ENCODE results near the gene ADGRD1.

ADGRD1 gene

GRCh38 chr12:131130311-131130911 lies 176.7 kb downstream of the ADGRD1 start:
- H3K9ac ChIP-seq (ENCODE audit: low read depth in 1 of 2, low read length in 2 of 2), result no peak overlapping the region
- H3K36me3 ChIP-seq (ENCODE audit: control insufficient read depth in 2 of 2, insufficient read depth in 2 of 2, low read length in 2 of 2), result no peaks in the 10 kb centered on the region
- no peaks in the 10 kb centered on the region for H3K4me1 ChIP-seq (ENCODE audit: control insufficient read depth in 2 of 2, insufficient read depth in 2 of 2, low read length in 2 of 2)
- no peaks in the 10 kb centered on the region for H3K27me3 ChIP-seq (ENCODE audit: control insufficient read depth in 2 of 2, insufficient read depth in 2 of 2, low read length in 2 of 2)
- H3K27ac ChIP-seq (ENCODE audit: low read depth in 2 of 2, low read length in 2 of 2), result no peak overlapping the region
- no peak overlapping the region for H3K4me3 ChIP-seq (ENCODE audit: low read length in 2 of 2)
- H3K9me3 ChIP-seq (ENCODE audit: control insufficient read depth in 2 of 2, low read length in 2 of 2), result no peaks in the 10 kb centered on the region

GRCh38 chr12:131131077-131131807 lies 177.5 kb downstream of the ADGRD1 start:
- H3K9me3 ChIP-seq (ENCODE audit: control insufficient read depth in 2 of 2, low read length in 2 of 2), result no peaks in the 10 kb centered on the region
- no peak overlapping the region for H3K27ac ChIP-seq (ENCODE audit: low read depth in 2 of 2, low read length in 2 of 2)
- H3K4me1 ChIP-seq (ENCODE audit: control insufficient read depth in 2 of 2, insufficient read depth in 2 of 2, low read length in 2 of 2), result no peaks in the 10 kb centered on the region
- H3K36me3 ChIP-seq (ENCODE audit: control insufficient read depth in 2 of 2, insufficient read depth in 2 of 2, low read length in 2 of 2), result no peaks in the 10 kb centered on the region
- no peak overlapping the region for H3K4me3 ChIP-seq (ENCODE audit: low read length in 2 of 2)
- no peak overlapping the region for H3K9ac ChIP-seq (ENCODE audit: low read depth in 1 of 2, low read length in 2 of 2)
- H3K27me3 ChIP-seq (ENCODE audit: control insufficient read depth in 2 of 2, insufficient read depth in 2 of 2, low read length in 2 of 2), result no peaks in the 10 kb centered on the region

GRCh38 chr12:131131808-131132117 lies 178.1 kb downstream of the ADGRD1 start:
- H3K4me1 ChIP-seq (ENCODE audit: control insufficient read depth in 2 of 2, insufficient read depth in 2 of 2, low read length in 2 of 2), result no peaks in the 10 kb centered on the region
- H3K9me3 ChIP-seq (ENCODE audit: control insufficient read depth in 2 of 2, low read length in 2 of 2), result no peaks in the 10 kb centered on the region
- no peaks in the 10 kb centered on the region for H3K36me3 ChIP-seq (ENCODE audit: control insufficient read depth in 2 of 2, insufficient read depth in 2 of 2, low read length in 2 of 2)
- H3K9ac ChIP-seq (ENCODE audit: low read depth in 1 of 2, low read length in 2 of 2), result no peak overlapping the region
- no peak overlapping the region for H3K27ac ChIP-seq (ENCODE audit: low read depth in 2 of 2, low read length in 2 of 2)
- H3K27me3 ChIP-seq (ENCODE audit: control insufficient read depth in 2 of 2, insufficient read depth in 2 of 2, low read length in 2 of 2), result no peaks in the 10 kb centered on the region
- H3K4me3 ChIP-seq (ENCODE audit: low read length in 2 of 2), result no peak overlapping the region

GRCh38 chr12:131132118-131132892 lies 178.6 kb downstream of the ADGRD1 start:
- Histone ChIP-seq H3K4me1 (ENCODE audit: control insufficient read depth in 2 of 2, insufficient read depth in 2 of 2, low read length in 2 of 2) (no peaks in the 10 kb centered on the region), H3K4me3 (ENCODE audit: low read length in 2 of 2) (no peak overlapping the region), H3K36me3 (ENCODE audit: control insufficient read depth in 2 of 2, insufficient read depth in 2 of 2, low read length in 2 of 2) (no peaks in the 10 kb centered on the region), H3K9ac (ENCODE audit: low read depth in 1 of 2, low read length in 2 of 2) (no peak overlapping the region), H3K27ac (ENCODE audit: low read depth in 2 of 2, low read length in 2 of 2) (no peak overlapping the region), H3K9me3 (ENCODE audit: control insufficient read depth in 2 of 2, low read length in 2 of 2) (no peaks in the 10 kb centered on the region), H3K27me3 (ENCODE audit: control insufficient read depth in 2 of 2, insufficient read depth in 2 of 2, low read length in 2 of 2) (no peaks in the 10 kb centered on the region)

- Histone ChIP-seq H3K27me3 (ENCODE audit: control insufficient read depth in 2 of 2, insufficient read depth in 2 of 2, low read length in 2 of 2) (no peaks in the 10 kb centered on the region), H3K4me1 (ENCODE audit: control insufficient read depth in 2 of 2, insufficient read depth in 2 of 2, low read length in 2 of 2) (no peaks in the 10 kb centered on the region), H3K27ac (ENCODE audit: low read depth in 2 of 2, low read length in 2 of 2) (no peak overlapping the region), H3K9ac (ENCODE audit: low read depth in 1 of 2, low read length in 2 of 2) (no peak overlapping the region), H3K36me3 (ENCODE audit: control insufficient read depth in 2 of 2, insufficient read depth in 2 of 2, low read length in 2 of 2) (no peaks in the 10 kb centered on the region), H3K4me3 (ENCODE audit: low read length in 2 of 2) (no peak overlapping the region), H3K9me3 (ENCODE audit: control insufficient read depth in 2 of 2, low read length in 2 of 2) (no peaks in the 10 kb centered on the region)
Observed at GRCh38 chr12:131133015-131133905, 179.6 kb downstream of the ADGRD1 start.

GRCh38 chr12:131133994-131134393 lies 180.3 kb downstream of the ADGRD1 start:
- no peak overlapping the region for H3K27ac ChIP-seq (ENCODE audit: low read depth in 2 of 2, low read length in 2 of 2)

GRCh38 chr12:131134523-131135310 lies 181.0 kb downstream of the ADGRD1 start:
- no peak overlapping the region for H3K9ac ChIP-seq (ENCODE audit: low read depth in 1 of 2, low read length in 2 of 2)
- no peaks in the 10 kb centered on the region for H3K9me3 ChIP-seq (ENCODE audit: control insufficient read depth in 2 of 2, low read length in 2 of 2)
- no peaks in the 10 kb centered on the region for H3K36me3 ChIP-seq (ENCODE audit: control insufficient read depth in 2 of 2, insufficient read depth in 2 of 2, low read length in 2 of 2)
- H3K27me3 ChIP-seq (ENCODE audit: control insufficient read depth in 2 of 2, insufficient read depth in 2 of 2, low read length in 2 of 2), result no peaks in the 10 kb centered on the region
- H3K4me1 ChIP-seq (ENCODE audit: control insufficient read depth in 2 of 2, insufficient read depth in 2 of 2, low read length in 2 of 2), result no peaks in the 10 kb centered on the region
- H3K4me3 ChIP-seq (ENCODE audit: low read length in 2 of 2), result no peak overlapping the region
- no peak overlapping the region for H3K27ac ChIP-seq (ENCODE audit: low read depth in 2 of 2, low read length in 2 of 2)

More at GRCh38 chr12:131133994-131134393, 180.3 kb downstream of the ADGRD1 start:
- Histone ChIP-seq H3K36me3 (ENCODE audit: control insufficient read depth in 2 of 2, insufficient read depth in 2 of 2, low read length in 2 of 2) (no peaks in the 10 kb centered on the region), H3K9ac (ENCODE audit: low read depth in 1 of 2, low read length in 2 of 2) (no peak overlapping the region), H3K4me3 (ENCODE audit: low read length in 2 of 2) (no peak overlapping the region), H3K9me3 (ENCODE audit: control insufficient read depth in 2 of 2, low read length in 2 of 2) (no peaks in the 10 kb centered on the region), H3K27me3 (ENCODE audit: control insufficient read depth in 2 of 2, insufficient read depth in 2 of 2, low read length in 2 of 2) (no peaks in the 10 kb centered on the region), H3K4me1 (ENCODE audit: control insufficient read depth in 2 of 2, insufficient read depth in 2 of 2, low read length in 2 of 2) (no peaks in the 10 kb centered on the region)

- Histone ChIP-seq H3K4me3 (ENCODE audit: low read length in 2 of 2) (no peak overlapping the region), H3K27ac (ENCODE audit: low read depth in 2 of 2, low read length in 2 of 2) (no peak overlapping the region), H3K9ac (ENCODE audit: low read depth in 1 of 2, low read length in 2 of 2) (no peak overlapping the region), H3K9me3 (ENCODE audit: control insufficient read depth in 2 of 2, low read length in 2 of 2) (no peaks in the 10 kb centered on the region), H3K27me3 (ENCODE audit: control insufficient read depth in 2 of 2, insufficient read depth in 2 of 2, low read length in 2 of 2) (no peaks in the 10 kb centered on the region), H3K4me1 (ENCODE audit: control insufficient read depth in 2 of 2, insufficient read depth in 2 of 2, low read length in 2 of 2) (no peaks in the 10 kb centered on the region), H3K36me3 (ENCODE audit: control insufficient read depth in 2 of 2, insufficient read depth in 2 of 2, low read length in 2 of 2) (no peaks in the 10 kb centered on the region)
Observed at GRCh38 chr12:131135311-131135785, 181.6 kb downstream of the ADGRD1 start.

- Histone ChIP-seq H3K9me3 (ENCODE audit: control insufficient read depth in 2 of 2, low read length in 2 of 2) (no peaks in the 10 kb centered on the region), H3K4me1 (ENCODE audit: control insufficient read depth in 2 of 2, insufficient read depth in 2 of 2, low read length in 2 of 2) (no peaks in the 10 kb centered on the region), H3K27me3 (ENCODE audit: control insufficient read depth in 2 of 2, insufficient read depth in 2 of 2, low read length in 2 of 2) (no peaks in the 10 kb centered on the region), H3K4me3 (ENCODE audit: low read length in 2 of 2) (no peak overlapping the region), H3K36me3 (ENCODE audit: control insufficient read depth in 2 of 2, insufficient read depth in 2 of 2, low read length in 2 of 2) (no peaks in the 10 kb centered on the region), H3K27ac (ENCODE audit: low read depth in 2 of 2, low read length in 2 of 2) (no peak overlapping the region), H3K9ac (ENCODE audit: low read depth in 1 of 2, low read length in 2 of 2) (no peak overlapping the region)
Observed at GRCh38 chr12:131135786-131136538, 182.3 kb downstream of the ADGRD1 start.
